HG02588 (cell line): ENCODE data around the gene OLR1.
A peak's percentile ranks its signal among the peaks of the same experiment; 100 is the strongest.

Source experiments
- ATAC-seq: cut with Tn5 transposase; IDR thresholded peaks from one replicate; pipeline ENCODE4 v1.9.1; 2021; ENCODE audit warnings: mild to moderate bottlenecking, moderate library complexity; ENCODE audit not compliant: unreplicated experiment

OLR1 gene

DNA sequence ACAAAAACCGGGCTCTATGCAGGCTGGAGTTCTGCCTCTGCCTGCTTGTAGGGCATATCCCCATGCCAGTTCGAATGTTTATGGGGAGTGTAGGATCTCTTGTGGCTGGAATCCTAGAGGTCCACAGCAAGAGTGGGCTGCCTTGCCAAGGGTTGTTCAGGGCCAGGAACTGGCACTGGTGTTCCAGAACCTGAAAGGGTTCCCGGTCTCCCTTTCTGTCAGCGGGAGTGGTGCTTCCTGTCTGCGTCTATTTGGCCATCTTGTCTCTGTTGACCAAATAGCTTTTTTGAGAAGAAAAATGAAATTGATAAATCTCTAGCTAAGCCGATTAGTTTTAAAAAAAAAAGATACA is 17.8 kb downstream of the OLR1 start:
- no peak for ATAC-seq

DNA sequence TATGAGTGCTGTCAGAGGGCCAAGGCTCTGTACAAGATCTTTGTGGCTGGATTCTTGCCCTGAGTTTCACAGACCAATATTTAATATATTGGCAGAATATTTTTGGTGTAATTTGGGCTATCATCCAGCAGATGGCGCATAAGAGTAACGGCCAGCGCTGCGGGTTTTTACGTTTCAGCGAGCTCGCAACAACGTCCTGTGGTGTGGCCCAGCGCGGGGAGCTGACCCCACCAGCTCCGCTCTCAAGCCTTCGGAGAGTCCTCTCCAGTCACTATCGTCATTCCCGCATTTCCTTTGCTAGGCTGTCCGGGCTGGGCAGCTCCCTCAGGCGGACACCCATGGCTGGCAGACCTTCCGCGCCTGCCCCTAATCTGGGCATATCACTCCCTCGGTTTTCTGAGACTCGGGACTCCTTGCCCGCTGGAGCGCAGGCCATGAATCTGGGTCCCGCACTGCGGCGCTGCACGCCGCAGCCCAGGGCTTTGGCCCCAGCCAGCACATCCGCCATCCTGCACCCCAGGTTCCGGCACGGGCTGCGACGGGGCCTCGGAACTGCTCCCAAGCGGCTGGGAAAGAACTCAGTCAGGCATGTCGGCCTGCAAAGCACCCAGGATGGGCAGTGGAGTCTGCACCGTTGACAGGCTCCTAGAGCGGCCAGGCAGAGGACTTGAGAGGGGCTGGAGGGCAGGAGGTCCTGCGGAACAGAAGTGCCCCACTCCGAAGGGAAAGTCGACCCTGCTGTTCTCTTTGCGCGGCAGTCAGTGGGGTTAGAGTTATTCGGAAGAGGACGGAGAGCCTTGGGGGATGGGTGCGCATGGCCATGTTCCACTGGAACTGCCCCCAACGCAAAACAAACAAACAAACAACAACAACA is 18.4 kb downstream of the OLR1 start:
- ATAC-seq = peak; percentile 47

- ATAC-seq = no peak
Measured at GRCh38 chr12:10151621-10152020, 20.3 kb downstream of the OLR1 start.

DNA sequence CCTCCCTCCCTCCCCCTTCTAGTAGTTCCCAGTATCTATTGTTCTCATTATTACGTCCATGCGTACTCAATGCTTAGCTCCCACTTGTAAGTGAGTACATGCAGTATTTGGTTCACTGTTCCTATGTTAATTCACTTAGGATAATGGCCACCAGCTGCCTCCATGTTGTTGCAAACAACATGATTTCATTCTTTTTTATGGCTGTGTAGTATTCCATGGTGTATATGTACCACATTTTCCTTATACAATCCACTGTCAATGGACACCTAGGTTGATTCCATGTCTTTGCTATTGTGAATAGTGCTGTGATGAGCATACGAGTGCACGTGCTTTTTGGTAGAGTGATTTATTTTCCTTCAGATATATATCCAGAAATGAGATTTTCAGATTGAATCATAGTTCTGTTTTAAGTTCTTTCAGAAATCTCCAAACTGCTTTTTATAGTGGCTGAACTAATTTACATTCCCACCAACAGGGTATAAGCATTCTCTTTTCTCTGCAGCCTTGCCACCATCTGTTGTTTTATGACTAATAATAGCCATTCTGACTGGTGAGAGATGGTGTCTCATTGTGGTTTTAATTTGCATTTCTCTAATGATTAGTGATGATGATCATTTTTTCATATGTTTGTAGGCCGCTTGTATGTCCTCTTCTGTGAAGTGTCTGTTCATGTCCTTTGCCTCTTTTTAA is 24.1 kb downstream of the OLR1 start:
- ATAC-seq = peak; percentile 65

DNA sequence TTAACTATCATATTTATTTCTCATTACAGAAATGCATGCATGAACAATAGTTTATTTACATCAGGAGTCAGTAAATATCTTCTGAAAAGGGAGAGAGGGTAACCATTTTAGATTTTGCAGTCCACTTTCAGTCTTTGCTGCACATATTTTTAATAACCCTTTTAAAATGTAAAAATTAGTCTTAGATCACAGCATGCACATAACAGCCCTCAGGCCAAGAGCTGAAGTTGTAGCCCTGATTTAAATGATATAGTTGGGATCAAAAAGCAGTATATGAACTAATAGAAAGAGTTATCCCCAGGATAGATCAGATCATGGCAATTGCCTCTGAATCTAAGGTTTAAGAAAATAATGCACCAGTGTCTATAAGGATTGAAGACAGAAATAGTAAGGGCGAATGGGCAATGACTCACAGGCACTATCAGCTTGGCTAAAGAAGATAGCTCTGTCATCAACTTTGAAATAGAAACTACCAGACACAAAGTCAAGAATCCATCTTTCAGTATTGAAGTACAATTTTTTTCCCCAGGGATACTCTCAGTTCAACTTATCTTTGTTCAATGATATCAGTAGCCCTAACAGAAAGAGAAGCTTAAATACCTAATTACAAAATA is 28.8 kb downstream of the OLR1 start:
- no peak for ATAC-seq

- ATAC-seq = no peak
Measured at GRCh38 chr12:10140001-10140400, 31.9 kb downstream of the OLR1 start.

- no peak for ATAC-seq
Measured at GRCh38 chr12:10136637-10137205, 35.2 kb downstream of the OLR1 start.

- ATAC-seq = no peak
Measured at GRCh38 chr12:10135126-10135525, 36.8 kb downstream of the OLR1 start.

DNA sequence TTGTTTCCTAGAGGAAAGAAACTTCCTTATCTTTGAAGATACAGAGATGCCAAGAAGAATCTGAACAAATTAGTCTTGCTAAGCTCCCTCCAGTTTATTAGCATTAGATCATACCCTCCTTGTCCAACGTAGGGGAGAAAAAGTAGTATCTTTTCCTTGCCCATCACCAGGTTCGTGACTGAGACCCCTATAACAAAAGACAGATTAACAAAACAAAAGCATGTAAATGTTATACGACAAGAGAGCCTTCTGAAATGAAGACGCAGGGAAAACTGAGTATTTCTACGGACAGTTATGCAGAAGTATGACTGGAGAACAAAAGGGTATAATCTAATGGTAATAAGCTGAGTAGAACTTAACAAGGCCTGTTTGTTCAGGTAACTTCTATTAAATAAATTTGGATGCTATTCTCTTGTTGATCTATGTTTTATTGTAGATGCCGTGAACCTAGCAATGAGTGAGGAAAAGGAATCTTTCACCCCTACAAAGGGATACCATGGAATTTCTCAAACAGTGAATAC is 39.0 kb downstream of the OLR1 start:
- ATAC-seq = no peak

DNA sequence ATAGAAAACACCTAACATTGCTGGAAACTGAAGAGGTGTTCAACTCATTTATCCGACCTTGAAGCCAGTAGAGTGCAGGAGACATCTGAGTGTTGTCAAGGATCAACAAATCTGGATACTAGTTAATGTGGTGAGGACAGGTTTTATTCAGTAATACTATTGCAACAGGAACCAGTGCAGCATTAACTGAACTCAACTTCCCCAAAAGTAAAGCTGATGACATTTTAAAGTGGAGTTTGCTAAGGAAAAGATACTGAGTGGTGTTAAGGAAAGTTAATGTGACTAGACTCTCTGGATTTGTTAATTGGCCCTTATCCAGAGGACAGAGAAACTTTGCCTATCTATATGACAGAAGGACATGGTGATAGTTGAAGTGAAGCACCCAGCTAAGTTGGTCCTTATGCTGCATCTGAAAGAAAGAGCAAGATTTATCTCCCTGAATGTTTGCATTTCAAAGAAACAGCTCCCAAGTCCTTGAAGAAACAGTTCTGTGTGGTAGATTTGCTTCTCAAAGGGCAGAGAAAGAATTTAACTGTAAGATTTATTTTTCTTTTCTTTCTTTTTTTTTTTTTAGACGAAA is 40.7 kb downstream of the OLR1 start:
- ATAC-seq = no peak

GRCh38 chr12:10130042-10130441 is 41.9 kb downstream of the OLR1 start, which contains the start of gene CLEC7A:
TSS of gene CLEC7A (minus strand) at chr12:10130199. CDS start at chr12:10130082, 117 bp downstream.
- peak; percentile 67 for ATAC-seq

GRCh38 chr12:10128687-10129086 is 43.2 kb downstream of the OLR1 start:
- no peak for ATAC-seq

GRCh38 chr12:10126413-10126812 is 45.5 kb downstream of the OLR1 start:
- ATAC-seq = no peak

DNA sequence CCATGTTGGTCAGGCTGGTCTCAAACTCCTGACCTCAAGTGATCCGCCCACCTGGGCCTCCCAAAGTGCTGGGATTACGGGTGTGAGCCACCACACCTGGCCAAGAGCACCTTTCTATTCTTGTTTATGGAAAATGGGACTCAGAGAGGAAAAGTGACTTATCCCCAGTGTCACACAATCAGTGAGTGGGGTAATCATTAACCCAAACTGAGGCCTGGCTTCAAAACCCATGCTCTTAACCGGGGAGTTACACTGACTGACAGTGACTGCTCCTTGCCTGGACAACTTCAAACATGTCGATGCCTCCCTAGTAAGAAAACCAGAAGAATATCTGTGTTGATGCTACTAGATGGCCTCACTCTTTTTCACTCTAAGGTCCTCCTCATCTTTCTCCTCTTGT is 49.2 kb downstream of the OLR1 start:
- ATAC-seq = no peak

DNA sequence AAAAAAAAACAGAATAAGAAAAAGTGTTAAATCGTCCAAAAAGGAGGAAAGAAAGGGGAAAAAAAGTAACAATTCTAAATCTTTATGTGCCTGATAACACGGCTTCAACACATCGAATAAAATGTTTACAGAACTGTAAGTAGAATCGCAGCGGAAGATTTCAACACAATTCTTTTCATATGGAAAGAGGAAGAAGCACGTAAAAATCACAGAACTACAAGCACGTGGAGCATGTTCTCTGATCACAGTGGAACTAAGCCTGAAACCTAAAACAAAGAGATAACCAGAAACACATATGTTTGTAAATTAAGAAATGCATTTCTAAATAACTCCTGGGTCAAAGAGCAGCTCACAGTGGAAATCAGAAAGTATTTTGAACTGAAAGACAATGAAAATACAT is 50.7 kb downstream of the OLR1 start:
- no peak for ATAC-seq

GRCh38 chr12:10119066-10119465 is 52.9 kb downstream of the OLR1 start:
- ATAC-seq = no peak

DNA sequence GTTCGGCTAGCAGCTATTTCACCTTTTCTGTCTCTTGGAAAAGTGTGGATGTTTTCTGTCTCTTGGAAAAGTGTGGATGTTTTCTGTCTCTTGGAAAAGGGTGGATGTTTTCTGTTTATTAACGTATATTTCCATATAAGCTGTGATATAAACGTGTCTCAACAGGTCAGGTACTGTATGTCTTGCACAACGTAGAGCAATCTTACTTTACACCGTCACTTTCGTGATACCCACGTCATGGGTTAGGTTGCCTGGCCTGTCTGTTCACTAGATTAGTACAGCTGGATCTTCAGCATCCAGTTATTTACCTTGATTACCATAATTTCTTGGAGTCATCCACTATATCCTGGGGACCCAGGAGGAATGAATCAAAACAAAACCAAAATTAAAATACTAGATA is 56.0 kb downstream of the OLR1 start:
- ATAC-seq = no peak

GRCh38 chr12:10115311-10115710 is 56.6 kb downstream of the OLR1 start:
- no peak for ATAC-seq

GRCh38 chr12:10113920-10114319 is 58.0 kb downstream of the OLR1 start:
- no peak for ATAC-seq

GRCh38 chr12:10113075-10113474 is 58.9 kb downstream of the OLR1 start:
- no peak for ATAC-seq

- no peak for ATAC-seq
Measured at GRCh38 chr12:10111451-10111850, 60.5 kb downstream of the OLR1 start.
